Right kidney (tissue), 1 donor: ENCODE results near the gene PRCC.

Experiments
- DNase-seq: peaks from one replicate; pipeline ENCODE4 v3.0.0-alpha.2; 2016

PRCC gene

DNA sequence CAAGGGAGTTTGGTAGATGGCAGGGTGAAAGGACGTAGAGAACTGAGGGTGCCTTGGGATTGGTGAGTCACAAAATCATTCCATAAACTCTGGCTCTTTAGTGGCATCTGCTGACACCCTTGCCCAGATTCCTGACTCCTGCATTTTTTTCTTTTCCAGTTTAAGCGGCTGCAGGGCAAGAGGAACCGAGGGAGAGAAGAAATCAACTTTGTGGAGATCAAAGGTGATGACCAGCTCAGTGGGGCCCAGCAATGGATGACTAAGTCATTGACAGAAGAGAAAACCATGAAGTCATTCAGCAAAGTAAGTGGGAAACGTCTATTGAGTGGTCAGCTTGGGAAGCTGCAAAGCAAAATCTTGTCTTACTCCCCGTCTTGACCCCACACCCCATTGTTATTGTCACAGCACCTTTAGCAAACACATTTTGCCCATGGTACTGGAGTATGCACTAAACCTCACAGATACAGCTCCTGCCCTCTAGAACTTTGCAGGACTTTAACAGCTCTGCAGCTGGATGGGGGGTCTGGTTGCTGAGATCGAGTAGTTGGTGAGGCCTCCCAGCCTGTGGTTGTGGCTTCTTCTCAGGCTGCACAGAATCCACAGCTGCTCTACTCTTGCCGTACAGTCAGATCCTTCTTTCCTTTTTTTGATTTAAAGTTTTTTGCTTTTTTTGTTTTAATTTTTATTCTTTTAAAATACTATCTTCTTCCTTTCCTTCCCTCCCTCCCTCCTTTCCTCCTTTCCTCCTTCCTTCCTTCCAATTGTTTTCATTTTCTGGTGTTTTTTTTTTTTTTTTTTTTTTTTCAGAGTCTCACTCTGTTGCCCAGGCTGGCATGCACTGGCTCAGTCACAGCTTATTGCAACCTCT lies 27.4 kb downstream of the PRCC start:
- no peak for DNase-seq

DNA sequence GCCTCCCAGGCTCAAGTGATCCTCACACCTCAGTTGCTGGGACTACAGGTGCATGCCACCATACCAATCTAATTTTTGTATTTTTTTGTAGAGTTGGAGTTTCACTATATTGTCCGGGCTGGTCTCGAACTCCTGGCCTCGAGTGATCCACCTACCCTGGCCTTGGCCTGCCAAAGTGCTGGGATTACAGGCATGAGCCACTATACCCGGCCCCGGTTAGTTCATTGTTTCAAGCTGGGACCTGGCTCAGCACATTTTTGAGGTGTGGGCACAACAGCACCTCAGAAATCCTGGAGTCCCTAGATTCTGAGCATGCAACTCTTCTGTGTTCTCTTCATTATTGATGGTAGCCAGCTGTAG lies 28.0 kb downstream of the PRCC start:
- no peak for DNase-seq

DNA sequence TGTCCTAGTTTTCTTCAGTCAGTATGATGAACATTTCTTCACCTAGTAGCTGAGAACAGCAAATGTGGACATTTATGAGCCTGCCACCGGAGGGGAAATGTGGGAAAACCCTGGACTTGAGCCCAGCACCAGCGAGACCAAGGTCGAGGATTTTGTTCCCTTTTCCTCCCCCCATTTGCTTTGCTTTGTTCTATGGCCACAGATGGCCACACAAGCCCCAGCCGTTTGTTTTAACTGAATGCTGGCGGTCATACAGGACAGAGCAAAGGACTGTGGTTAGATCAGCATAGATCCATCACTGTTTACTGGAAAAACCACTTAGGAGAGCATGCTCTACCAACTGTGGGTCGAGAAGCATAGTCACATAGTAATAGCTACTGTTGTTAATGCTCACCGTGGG lies 28.5 kb downstream of the PRCC start:
- DNase-seq: no peak

DNA sequence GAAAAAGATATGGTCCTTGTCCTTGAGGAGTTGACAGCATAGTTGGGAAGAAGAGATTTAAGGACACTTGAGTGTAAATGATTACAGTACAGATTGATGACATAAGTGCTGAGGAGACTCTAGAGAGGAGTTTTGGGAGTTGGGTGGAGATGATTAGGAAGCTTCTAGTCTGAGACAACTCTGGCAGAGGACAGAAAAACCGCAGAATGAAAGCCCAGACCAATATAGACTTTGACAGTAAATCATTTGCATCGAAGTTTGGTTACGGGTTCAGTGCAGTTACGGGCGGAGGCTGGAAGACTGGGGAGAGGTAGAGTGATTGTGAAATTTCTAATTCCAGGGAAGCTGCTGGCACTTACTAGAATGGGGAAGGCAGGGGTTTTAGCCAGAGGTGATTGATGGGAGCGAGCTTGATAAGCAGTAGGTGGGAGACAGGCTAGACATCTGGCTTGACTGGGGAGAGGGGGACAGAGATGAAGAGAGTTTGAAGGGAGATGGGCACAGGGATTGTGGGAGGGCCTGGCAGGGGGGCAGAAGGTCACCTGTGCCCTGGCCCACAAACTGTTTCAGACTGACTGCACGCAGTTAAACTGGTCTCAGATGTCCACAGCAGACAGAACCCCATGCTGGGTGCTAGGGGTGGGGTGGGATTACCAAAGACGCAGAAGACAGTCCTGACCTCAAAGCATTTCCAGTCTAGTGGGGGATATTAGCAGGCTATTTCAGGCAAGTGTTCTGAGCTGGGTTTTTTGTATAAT lies 29.2 kb downstream of the PRCC start:
- DNase-seq: no peak

DNA sequence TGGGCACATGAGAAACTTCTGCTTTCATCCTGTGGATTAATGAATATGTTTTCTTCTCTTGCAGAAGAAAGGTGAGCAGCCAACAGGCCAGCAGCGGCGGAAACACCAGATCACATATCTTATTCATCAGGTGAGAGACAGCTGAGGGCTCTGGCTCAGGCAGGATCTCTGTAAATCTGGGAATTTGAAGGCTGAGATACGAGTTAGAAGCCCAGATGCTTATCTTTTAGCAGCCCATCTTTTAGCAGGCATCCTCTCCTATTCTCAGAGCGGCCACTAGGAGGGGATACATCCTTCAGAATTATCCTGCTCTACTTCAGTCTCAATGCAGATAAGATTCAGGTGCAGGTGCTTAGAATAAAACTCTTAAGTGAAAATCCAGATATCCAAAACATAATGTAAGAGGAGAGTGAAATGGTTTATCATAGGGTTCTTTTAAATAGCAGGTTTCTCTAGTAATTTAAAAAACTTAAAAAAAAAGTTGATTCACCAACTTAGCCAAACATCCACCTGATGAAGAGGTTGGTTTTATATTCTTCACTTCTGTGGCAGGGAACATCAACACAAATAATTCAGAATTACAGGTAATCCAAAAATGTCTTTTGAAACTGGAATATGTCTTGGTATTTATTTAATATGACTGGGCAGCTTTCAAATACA lies 30.0 kb downstream of the PRCC start:
- no peak for DNase-seq

GRCh38 chr1:156801409-156802121 lies 34.2 kb downstream of the PRCC start:
- DNase-seq: no peak

- DNase-seq: no peak
Measured at GRCh38 chr1:156802421-156802935, 35.1 kb downstream of the PRCC start.

DNA sequence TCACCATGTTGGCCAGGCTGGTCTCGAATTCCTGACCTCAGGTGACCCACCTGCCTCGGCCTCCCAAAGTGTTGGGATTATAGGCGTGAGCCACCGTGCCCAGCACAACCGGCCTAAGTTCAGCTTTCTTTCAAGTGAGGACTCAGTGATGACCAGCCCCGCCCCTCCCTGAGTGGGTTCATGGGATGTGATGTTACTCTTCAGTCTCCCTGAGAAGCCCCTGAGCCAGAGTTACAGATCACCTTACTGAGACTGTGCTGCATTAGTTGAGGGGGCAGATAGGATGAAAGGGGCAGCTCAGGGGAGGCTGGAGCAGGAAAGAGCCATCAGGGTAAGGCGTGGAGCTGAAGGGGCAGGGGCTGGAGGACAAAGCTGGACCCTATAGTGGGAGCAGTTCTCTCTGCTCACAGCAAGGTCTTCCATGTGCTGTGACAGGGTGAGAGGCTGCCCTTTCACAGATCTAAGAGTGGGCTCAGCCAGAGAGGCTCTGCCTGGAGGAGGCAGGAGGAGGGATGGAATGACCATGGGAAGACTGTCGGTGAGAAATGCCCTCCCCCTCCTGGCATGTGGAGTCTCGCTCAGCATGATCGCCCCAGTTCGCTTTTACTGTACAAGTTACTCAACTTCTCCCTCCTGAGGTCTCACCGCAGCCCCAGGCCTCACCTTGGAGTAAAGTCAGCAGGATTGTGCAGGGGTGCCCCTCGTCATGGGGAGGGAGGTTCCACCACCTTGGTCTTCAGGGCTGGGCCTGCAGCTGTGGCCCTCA lies 35.9 kb downstream of the PRCC start:
- DNase-seq: peak; percentile 29

DNA sequence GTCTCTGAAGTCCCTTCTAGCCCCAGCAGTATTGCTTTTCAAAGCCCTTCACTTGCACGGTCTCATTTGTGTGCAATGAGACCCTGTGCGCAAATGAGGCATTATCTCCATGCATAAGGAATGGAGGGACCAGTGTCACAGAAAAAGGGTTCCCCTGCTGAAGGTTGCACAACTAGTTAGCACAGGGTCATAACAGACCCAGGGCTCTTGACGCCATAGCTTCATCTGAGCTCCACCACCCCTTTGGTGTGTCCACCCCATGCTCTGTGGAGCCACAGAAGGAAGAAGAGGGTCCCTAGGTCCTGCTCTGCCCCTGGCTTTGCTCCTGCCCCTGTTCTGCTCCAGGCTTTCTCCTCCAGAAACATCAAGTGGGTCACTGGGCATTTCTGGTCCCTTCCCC lies 36.7 kb downstream of the PRCC start:
- DNase-seq: peak; percentile 30

- peak; percentile 37 for DNase-seq
Measured at GRCh38 chr1:156804572-156805243, 37.4 kb downstream of the PRCC start.

- peak; percentile 37 for DNase-seq
Measured at GRCh38 chr1:156805766-156806511, 38.6 kb downstream of the PRCC start.

DNA sequence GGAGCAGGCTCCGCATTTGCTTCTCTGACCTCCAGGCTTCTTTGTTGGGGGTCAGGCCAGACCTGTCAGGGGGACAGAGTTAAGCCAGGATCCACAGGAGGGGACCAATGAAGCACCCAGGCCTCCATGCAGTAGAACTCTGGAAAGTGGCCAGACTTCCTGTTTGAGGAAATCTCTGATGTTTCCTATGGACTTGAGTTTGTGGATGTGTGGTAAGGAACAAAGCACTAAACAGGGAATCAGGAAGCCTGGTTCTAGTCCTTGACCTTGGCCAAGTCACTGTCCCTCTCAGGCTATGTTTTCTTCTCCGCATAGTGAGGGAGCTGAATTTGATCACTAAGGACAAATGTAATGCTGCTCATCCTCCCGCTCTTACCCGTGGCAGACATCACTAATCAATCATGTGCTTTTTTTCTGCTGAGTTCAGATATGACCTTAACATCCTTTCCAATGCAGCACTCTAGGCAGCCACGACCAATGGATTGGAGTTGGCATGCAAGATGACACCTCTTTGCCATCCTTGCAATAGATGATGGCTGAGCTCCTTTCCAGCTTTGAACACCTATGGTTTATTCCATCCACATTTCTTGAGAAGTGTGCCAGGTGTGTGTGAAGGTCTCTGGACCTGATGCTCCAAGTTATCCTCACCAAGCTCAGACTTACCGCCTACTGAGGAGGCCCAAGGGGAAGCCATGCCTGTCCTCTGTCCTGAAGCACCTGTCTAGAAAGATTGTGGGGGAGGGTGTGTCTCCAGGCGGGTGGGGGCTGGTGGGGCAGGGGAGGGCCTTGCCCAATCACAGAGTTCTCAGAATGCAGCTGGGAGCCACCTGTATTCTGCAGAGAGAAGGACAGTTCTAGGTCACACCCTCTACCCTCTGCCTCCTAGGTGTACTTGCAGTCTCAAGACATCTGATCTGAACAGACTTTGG lies 39.4 kb downstream of the PRCC start:
- DNase-seq: no peak

GRCh38 chr1:156807627-156808026 lies 40.3 kb downstream of the PRCC start:
- no peak for DNase-seq

- no peak for DNase-seq
Measured at GRCh38 chr1:156808186-156809030, 41.1 kb downstream of the PRCC start.

DNA sequence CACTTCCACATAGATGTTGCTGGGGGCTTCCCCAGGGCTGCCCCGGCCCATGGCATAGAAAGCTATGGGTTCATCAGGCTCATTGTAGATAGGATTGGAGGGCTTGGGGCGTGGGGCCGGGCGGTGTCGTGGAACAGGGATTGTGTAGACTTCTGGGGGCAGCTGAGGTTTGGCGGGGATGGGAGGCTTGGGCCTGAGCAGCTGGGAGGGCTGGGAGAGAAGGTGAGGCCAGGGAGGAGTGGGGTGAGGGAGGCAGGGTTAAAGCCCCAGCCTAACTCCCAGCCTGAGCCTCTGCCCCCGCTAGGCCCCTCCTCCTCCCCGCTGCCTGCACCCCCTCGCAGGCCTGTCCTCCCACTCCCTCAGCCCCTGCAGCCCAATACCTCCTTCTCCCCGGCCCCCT lies 41.9 kb downstream of the PRCC start:
- DNase-seq: no peak

DNA sequence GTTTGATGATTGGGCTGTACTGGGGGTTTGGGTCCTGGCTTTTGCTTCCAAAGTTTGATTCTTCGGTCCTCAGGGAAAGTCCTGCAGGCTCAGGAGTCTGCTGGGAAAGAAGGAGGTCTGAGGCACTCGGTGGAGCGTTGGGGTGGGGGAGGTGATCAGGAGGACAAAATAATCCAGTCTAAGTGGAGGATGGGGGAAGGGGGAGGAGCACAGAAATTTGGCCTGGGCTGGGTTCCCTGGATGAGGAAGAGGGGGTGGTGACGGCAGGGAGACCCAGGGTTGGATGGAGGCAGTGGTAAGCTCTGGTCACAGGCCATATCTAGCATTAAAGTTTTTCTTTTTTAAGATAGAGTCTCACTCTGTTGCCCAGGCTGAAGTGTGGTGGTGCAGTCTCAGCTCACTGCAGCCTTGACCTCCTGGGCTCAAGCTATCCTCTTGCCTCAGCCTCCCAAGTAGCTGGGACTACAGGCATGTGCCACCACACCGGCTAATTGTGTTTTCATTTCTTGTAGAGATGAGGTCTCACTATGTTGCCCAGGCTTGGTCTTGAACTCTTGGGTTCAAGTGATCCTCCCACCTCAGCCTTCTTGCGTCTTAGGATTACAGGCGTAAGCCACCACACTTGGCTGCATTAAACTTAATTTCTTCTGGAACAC lies 42.5 kb downstream of the PRCC start:
- DNase-seq: no peak

DNA sequence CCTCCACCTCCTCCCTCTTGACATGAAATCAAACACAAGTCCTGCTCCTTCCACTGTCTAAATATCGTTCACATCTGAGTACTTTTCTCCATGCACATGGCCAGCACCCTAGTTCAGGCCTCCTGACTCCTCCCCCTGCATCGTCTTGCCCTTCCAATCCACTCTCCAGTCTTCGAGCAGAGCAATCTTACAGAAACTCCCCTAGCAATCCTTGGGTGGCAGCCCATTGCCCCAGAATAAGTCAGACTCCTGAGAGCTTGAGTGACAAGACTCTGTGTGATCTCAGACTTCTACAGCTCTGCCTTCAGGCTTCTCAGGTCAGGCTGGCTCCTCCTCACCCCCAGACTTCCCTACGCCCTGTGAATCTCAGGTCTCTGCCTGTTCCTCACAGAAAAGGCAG lies 43.8 kb downstream of the PRCC start:
- no peak for DNase-seq
